Measurements from ENCODE around the gene STK32B. TPM values are rescaled to one million over a fixed set of nuclear protein-coding genes. Genes with fewer than 3 reads are reported as not detected.
A peak's percentile ranks its signal among the peaks of the same experiment; 100 is the strongest.

The STK32B gene
- total and polyA plus RNA-seq, 8 donors: 0.55 to 6.6 (median 1.6) TPM

- Histone ChIP-seq H3K27me3 (no peaks in the 10 kb centered on the region), H3K4me3 (no peak overlapping the region), H3K9me3 (no peaks in the 10 kb centered on the region), H3K27ac (no peak overlapping the region), H3K36me3 (no peaks in the 10 kb centered on the region), H3K4me1 (no peaks in the 10 kb centered on the region)
- WGBS, 2 donors: 73 to 80% methylated on average over 3 of the region's 3 CpGs
- no peak for TF ChIP-seq CTCF (IDR thresholded peaks at IDR 0.05)
- ATAC-seq (no peak), DNase-seq (no peak), FAIRE-seq (no peak)
- intact Hi-C loops (cut with DNase I): no loop called here
These were observed 160.1 kb downstream of the STK32B start for GRCh38 chr4:5211282-5211839.

- Histone ChIP-seq H3K4me3 (no peak overlapping the region), H3K27ac (no peak overlapping the region), H3K9me3 (no peaks in the 10 kb centered on the region), H3K27me3 (no peaks in the 10 kb centered on the region), H3K36me3 (no peaks in the 10 kb centered on the region), H3K4me1 (no peaks in the 10 kb centered on the region)
- no peak for TF ChIP-seq CTCF (IDR thresholded peaks at IDR 0.05)
- FAIRE-seq (no peak), DNase-seq (no peak), ATAC-seq (no peak)
- intact Hi-C loops (cut with DNase I): no loop called here
- WGBS, 2 donors: 59% methylated on average over 14 of the region's 14 CpGs
These were observed 161.2 kb downstream of the STK32B start for GRCh38 chr4:5212255-5213013.

- 53 to 61% methylated on average over 4 of the region's 4 CpGs for WGBS, 2 donors
- FAIRE-seq (no peak), ATAC-seq (no peak), DNase-seq (no peak)
- TF ChIP-seq CTCF (IDR thresholded peaks at IDR 0.05): no peak
- H3K4me3 ChIP-seq: no peak overlapping the region
- H3K27me3 ChIP-seq: no peaks in the 10 kb centered on the region
- no peaks in the 10 kb centered on the region for H3K4me1 ChIP-seq
- intact Hi-C loops (cut with DNase I): no loop called here
- H3K27ac ChIP-seq: no peak overlapping the region
- no peaks in the 10 kb centered on the region for H3K36me3 ChIP-seq
- H3K9me3 ChIP-seq: no peaks in the 10 kb centered on the region
These were observed 161.9 kb downstream of the STK32B start for GRCh38 chr4:5213087-5213595.

GRCh38 chr4:5215321-5215720, 164.0 kb downstream of the STK32B start:
- no peaks in the 10 kb centered on the region for H3K4me1 ChIP-seq
- no peak overlapping the region for H3K4me3 ChIP-seq
- H3K27ac ChIP-seq: no peak overlapping the region
- intact Hi-C loops (cut with DNase I): no loop called here
- 8 to 20% methylated on average over 2 of the region's 2 CpGs for WGBS, 2 donors
- FAIRE-seq (no peak), DNase-seq (no peak), ATAC-seq (peak in 1 of 4 donors; percentile 30)
- no peaks in the 10 kb centered on the region for H3K27me3 ChIP-seq
- H3K36me3 ChIP-seq: no peaks in the 10 kb centered on the region
- no peak for TF ChIP-seq CTCF (IDR thresholded peaks at IDR 0.05)
- no peaks in the 10 kb centered on the region for H3K9me3 ChIP-seq

- no peak for ATAC-seq
- FAIRE-seq: no peak
- H3K27me3 ChIP-seq: no peaks in the 10 kb centered on the region
- no peak for DNase-seq
- H3K9me3 ChIP-seq: no peaks in the 10 kb centered on the region
- H3K36me3 ChIP-seq: no peaks in the 10 kb centered on the region
- intact Hi-C loops (cut with DNase I): no loop called here
- no peak for TF ChIP-seq CTCF (IDR thresholded peaks at IDR 0.05)
- H3K27ac ChIP-seq: no peak overlapping the region
- 60 to 81% methylated on average over 1 of the region's 1 CpG for WGBS, 2 donors
- H3K4me1 ChIP-seq: no peaks in the 10 kb centered on the region
- H3K4me3 ChIP-seq: no peak overlapping the region
These were observed 166.1 kb downstream of the STK32B start for GRCh38 chr4:5217421-5217820.
